Dermis microvascular lymphatic vessel endothelial cell (primary cell): ENCODE data around the gene SERTM1. TPM values are rescaled to one million over a fixed set of nuclear protein-coding genes. Genes with fewer than 3 reads are reported as not detected.

ENCODE experiments used
- DNase-seq, 2 donors: peaks; one replicate each; pipeline versions ENCODE4 v3.0.0 to v3.0.0-alpha.2; 2010; ENCODE audit warnings: low read depth in 2 of 2
- total RNA-seq: library from RNA; depleted of rRNA; stranded (reverse); fragments of >200 nt; gene quantifications from 2 replicates; pipeline ENCODE4 v1.2.1, GENCODE V29; 2014

Gene SERTM1
- total RNA-seq, 1 donor from 2014 or later, result under 0.01 TPM

DNA sequence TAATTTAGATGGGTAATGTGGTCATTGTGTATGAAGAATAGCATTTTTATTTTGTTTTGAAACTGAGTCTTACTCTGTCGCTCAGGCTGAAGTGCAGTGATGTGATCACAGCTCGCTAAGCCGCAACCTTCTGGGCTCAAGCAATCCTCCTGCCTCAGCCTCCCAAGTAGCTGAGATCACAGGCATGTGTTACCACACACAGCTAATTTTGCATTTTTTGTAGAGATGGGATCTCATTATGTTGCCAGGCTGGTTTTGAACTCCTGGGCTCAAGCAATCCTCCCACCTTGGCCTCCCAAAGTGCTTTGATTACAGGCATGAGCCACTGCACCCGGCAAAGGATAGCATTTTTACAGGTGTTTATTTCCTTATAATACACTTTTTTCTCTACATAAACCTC is 36.6 kb downstream of the SERTM1 start:
- DNase-seq, result no peak

GRCh38 chr13:36712290-36712689 is 38.5 kb downstream of the SERTM1 start:
- DNase-seq, result no peak

DNA sequence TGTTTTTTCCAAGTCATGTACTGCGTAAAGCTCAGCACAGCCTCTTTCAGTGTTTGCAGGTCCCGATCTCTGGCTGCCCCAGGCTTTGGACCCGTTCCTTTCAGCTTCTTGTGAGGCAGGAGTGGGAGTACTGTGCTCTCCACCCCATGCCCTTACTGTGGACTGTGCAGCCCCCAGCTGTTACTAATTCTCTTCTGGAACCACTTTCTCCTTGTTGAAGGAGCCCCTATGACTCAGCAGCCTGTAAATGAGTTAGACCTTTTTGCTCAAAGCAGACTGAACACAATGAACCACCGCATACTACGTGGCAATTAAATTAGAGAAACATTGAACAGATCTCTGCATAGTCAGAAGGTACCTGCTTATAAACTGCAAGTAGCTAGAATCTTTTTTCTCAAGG is 39.0 kb downstream of the SERTM1 start:
- DNase-seq, result no peak

DNA sequence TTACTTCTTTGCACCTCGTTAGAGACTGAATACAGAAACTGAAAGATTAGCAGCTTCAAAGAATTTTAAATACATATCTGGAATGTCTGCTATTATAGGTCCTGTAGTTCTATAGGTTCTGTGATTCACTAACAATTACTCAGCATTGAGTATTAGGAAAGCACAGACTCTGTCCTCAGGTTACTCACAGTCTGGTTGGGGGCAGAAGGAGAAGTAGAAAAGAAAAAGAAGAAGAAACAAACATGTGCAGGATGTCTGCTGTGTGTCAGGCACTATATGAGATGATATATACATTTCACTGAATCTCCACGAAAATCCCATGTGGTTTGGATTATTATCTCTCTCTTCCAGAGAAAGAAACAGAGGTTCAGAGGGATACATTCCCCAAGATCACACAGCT is 40.1 kb downstream of the SERTM1 start:
- no peak for DNase-seq

DNA sequence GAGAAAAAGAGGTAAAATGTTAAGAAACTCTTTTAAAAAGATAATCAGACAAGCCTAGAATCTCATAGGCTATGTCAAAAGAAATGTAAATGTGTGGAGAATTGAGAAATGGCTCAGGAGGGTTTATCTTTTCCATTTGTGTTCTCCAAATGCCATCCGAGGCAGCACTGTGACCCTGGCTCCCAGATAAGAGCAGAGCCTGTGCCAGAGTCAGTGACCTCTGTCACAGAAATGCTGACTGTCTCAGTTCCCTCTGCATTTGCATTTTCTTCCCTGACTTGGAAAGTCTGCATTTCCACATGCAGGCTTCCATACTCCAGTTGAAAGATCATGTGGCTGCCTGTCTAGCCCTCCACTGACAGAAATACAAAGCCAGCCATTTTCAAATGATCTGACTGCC is 42.0 kb downstream of the SERTM1 start:
- no peak for DNase-seq

DNA sequence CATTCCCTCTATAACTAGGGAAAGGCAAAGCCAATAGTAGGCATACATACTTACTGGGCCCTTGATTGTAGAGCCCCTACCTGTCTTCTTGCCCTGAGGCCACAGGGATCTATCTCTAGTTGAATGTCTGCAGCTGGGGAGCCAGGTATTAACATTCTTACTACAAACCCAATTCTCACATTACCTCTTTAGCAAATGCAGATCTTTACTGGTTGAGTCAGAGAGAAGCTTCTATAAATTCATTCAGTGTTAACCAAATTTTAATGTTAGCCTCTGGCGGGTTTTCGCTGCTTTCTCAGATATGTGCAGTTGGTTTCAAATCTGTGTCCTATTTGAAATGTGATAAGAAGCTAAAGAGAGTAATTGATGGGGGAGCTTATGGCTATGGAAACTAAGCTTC is 43.2 kb downstream of the SERTM1 start:
- no peak for DNase-seq

DNA sequence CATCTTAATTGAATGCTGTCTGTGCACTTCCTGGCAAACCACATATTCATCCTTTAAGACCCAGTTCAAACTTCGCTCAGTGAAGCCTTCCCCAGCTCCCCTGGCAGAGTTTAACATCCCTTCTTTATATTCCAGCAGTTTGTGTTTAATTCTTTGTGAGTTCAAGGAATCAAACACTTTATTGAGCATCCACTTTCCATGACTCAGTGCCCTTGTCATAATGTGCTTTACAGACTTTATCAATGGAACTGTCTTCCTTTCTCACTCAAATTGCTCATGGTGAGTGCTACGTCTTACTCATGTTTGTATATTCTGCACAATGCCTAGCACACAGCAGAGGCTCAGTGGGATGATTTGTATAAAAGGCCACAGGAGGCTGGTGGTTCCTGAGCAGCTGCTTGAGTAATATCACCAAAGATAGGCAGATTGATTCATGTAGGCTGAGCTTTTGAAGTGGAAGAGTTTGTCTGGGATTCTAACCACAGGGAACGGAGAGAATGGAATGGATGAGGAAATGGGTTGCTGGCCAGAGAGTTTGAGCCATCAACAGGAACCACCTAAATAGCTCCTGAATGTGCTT is 44.2 kb downstream of the SERTM1 start:
- no peak for DNase-seq

- DNase-seq, result no peak
Measured at GRCh38 chr13:36718686-36719085, 44.9 kb downstream of the SERTM1 start.

DNA sequence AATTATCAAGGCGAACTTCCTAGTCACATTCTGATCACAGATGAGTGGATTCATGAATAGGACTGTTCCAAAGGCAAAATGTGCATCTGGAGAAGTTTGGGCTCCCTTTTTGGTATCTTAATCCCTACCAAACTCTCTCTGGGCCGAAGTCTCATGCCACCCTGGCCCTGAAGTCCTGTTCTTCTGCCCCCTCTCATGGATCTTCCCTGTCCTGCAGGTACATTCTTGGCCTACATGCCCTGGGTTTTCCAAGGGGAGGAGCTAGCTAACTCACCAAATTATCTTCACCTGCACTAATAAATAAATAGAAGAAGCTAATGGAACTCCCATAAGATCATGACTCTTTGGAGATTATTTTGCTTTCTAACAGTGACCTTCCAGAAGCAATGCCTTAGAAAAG is 50.3 kb downstream of the SERTM1 start:
- no peak for DNase-seq

DNA sequence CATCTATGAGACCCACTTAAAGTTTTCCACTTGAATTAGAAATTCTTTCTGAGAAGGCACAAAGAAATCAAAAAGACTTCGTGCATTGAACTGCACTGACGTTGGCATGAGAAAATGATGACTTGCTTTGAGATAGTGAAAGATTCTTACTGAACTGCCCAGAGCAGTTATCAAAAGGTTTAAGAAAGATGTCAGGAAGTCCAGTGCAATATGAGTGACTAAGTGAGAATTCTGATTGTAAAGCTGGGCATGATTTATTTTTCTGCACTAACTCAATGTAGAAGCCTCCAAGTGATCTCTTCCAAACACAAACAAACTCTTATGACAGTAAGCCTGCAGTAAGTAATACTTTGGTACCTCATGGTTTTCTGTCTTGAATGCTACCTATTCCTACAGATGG is 52.1 kb downstream of the SERTM1 start:
- DNase-seq, result no peak

DNA sequence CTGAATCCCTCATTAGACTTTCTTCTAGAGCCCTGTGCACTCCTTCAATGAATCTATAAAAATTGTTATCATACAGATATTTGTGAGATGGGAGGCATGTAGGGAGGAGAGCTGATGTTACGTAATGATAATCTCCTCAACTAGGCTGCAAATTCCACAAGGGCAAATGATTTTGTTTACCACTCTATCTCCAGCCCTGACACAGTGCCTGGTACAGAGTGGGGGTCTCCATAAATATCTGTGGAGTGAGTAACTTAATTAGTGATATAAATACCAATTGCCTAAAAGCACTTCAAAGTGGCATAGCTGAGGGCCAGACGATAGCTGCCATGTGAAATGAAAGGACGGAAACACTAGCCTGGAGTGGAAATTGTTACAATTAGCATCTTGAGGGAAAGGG is 54.2 kb downstream of the SERTM1 start:
- DNase-seq, result no peak

- DNase-seq, result peak; percentile 60 to 69
Measured at GRCh38 chr13:36736119-36736726, 62.4 kb downstream of the SERTM1 start.

DNA sequence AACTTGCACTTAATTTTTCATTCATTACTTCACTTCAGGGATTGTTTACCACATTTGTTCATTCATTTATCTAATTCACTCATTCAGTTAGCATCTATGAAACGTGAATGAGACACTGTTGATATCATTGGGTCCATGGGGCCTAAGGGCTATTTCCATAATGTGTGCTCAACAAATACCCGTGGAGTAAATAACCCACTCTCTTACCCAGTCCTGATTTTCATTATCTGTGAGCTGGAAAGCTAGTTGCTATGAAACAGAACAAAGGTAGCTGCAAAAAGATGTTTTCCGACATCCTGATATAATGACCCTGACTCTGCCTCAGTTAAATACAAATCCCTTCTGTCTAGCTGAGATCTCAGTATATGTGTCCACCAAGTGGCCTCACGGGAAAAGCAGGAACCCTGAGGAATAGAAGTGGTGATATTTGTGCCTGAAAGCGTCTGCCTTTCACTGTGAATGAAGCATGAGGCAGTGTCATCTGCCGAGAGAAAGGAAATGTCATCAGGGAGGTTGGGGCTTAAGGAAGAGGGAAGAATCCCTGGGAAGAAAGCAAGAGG is 63.8 kb downstream of the SERTM1 start:
- no peak for DNase-seq

DNA sequence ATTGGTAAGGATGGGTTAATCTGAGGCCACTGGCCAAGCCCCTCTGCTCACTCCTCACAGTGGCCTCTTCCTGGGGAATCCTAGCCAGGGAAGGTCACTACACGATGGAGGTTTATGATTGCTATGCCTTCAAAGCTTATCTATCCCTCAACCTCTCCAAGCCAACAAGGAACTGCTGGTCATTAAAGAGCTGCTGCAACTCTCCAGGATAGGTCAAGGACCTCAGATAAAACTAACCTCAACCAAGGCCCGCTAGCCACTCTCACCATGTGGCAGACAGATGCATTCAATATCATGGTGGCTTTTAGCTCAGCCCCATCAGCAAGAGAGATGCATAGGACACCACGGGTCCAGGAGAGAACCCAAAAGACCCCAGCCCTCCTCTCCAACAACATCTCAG is 71.6 kb downstream of the SERTM1 start:
- DNase-seq, result no peak

- no peak for DNase-seq
Measured at GRCh38 chr13:36746051-36746450, 72.2 kb downstream of the SERTM1 start.

Other genes starting within 250 kb of the SERTM1 start
- 0.63 and 18.7 TPM in 2 replicates for gene CCNA1, start 241.5 kb upstream of the SERTM1 start, total RNA-seq
- 0.64 and 1.3 TPM in 2 replicates for gene RFXAP, start 145.2 kb downstream of the SERTM1 start, total RNA-seq
- 14.5 and 19.2 TPM in 2 replicates for gene SMAD9, start 246.2 kb downstream of the SERTM1 start, total RNA-seq